Upper lobe of right lung (tissue), 1 donor: ENCODE results near the gene PNLIPRP3. TPM values are rescaled to one million over a fixed set of nuclear protein-coding genes. Genes with fewer than 3 reads are reported as not detected.

Experiments
- ATAC-seq: fragments of 200-7000 bp; cut with Tn5 transposase; one replicate; pipeline ENCODE4 v1.9.1; 2020; ENCODE audit warnings: mild to moderate bottlenecking, moderate library complexity
- DNase-seq: peaks from one replicate; pipeline ENCODE4 v3.0.0-alpha.2; 2020
- H3K27ac ChIP-seq: fragments of 200-600 bp; one replicate; pipeline ENCODE4 v1.8.0; 2022
- H3K27me3 ChIP-seq: fragments of 200-600 bp; one replicate; pipeline ENCODE4 v1.8.0; 2022; ENCODE audit warnings: mild to moderate bottlenecking
- H3K36me3 ChIP-seq: fragments of 200-600 bp; one replicate; pipeline ENCODE4 v1.8.0; 2022
- H3K4me1 ChIP-seq: fragments of 200-600 bp; one replicate; pipeline ENCODE4 v1.8.0; 2022
- H3K4me3 ChIP-seq: fragments of 200-600 bp; one replicate; pipeline ENCODE4 v1.8.0; 2022; ENCODE audit warnings: mild to moderate bottlenecking
- H3K9me3 ChIP-seq: fragments of 200-600 bp; one replicate; pipeline ENCODE4 v1.8.0; 2022
- intact Hi-C: fragments of 100-400 bp; cut with DNase I; formaldehyde crosslinking; loops from one replicate; pipeline ENCODE4 v1.11.0; 2022
- total RNA-seq: library from RNA; stranded (reverse); fragmentation: NEBNext Ultra II Directional; extraction: Animal tissue kit (Norgen Biotek cat#: 25700); gene quantifications from one replicate; pipeline ENCODE4 v1.2.1, GENCODE V29; 2021
- TF ChIP-seq, protein P1 (sequence below): fragments of 200-600 bp; IDR thresholded peaks from one replicate; pipeline ENCODE4 v1.8.0; 2022; ENCODE audit warnings: antibody characterized with exemption
- donor health status: DM: no; HTN: yes; CAD: no; lungs with severe emphysema.

Gene PNLIPRP3
- total RNA-seq, 1 donor from 2014 or later, result 0.20 TPM

GRCh38 chr10:116475866-116476265 is 48.2 kb downstream of the PNLIPRP3 start:
- no peak for ATAC-seq
- TF ChIP-seq, protein P1, sequence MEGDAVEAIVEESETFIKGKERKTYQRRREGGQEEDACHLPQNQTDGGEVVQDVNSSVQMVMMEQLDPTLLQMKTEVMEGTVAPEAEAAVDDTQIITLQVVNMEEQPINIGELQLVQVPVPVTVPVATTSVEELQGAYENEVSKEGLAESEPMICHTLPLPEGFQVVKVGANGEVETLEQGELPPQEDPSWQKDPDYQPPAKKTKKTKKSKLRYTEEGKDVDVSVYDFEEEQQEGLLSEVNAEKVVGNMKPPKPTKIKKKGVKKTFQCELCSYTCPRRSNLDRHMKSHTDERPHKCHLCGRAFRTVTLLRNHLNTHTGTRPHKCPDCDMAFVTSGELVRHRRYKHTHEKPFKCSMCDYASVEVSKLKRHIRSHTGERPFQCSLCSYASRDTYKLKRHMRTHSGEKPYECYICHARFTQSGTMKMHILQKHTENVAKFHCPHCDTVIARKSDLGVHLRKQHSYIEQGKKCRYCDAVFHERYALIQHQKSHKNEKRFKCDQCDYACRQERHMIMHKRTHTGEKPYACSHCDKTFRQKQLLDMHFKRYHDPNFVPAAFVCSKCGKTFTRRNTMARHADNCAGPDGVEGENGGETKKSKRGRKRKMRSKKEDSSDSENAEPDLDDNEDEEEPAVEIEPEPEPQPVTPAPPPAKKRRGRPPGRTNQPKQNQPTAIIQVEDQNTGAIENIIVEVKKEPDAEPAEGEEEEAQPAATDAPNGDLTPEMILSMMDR, result no peak
- intact Hi-C loops, result no loop called here

DNA sequence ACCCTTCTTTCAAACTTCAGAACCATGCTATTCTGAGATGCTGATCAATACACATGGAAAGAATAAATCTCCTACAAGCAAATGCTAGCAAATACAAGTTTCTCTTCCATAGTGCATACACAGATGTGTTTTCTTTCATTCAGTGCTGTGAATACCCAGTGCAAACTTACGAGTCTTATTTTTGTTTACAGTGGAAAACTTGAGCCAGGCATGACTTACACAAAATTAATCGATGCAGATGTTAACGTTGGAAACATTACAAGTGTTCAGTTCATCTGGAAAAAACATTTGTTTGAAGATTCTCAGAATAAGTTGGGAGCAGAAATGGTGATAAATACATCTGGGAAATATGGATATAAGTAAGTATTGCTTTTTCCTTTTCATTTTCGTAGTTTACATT is 48.8 kb downstream of the PNLIPRP3 start:
- no peaks in the 10 kb centered on the region for H3K36me3 ChIP-seq
- no peaks in the 10 kb centered on the region for H3K4me1 ChIP-seq
- no peak for DNase-seq
- no peak for ATAC-seq
- H3K27me3 ChIP-seq, result no peaks in the 10 kb centered on the region
- intact Hi-C loops, result no loop called here
- no peak overlapping the region for H3K27ac ChIP-seq
- H3K9me3 ChIP-seq, result no peaks in the 10 kb centered on the region
- TF ChIP-seq, protein P1, result no peak
- no peak overlapping the region for H3K4me3 ChIP-seq

More at GRCh38 chr10:116475866-116476265, 48.2 kb downstream of the PNLIPRP3 start:
- no peaks in the 10 kb centered on the region for H3K27me3 ChIP-seq
- H3K36me3 ChIP-seq, result no peaks in the 10 kb centered on the region
- no peak overlapping the region for H3K27ac ChIP-seq
- H3K4me1 ChIP-seq, result no peaks in the 10 kb centered on the region
- H3K9me3 ChIP-seq, result no peaks in the 10 kb centered on the region
- H3K4me3 ChIP-seq, result no peak overlapping the region
- no peak for DNase-seq

DNA sequence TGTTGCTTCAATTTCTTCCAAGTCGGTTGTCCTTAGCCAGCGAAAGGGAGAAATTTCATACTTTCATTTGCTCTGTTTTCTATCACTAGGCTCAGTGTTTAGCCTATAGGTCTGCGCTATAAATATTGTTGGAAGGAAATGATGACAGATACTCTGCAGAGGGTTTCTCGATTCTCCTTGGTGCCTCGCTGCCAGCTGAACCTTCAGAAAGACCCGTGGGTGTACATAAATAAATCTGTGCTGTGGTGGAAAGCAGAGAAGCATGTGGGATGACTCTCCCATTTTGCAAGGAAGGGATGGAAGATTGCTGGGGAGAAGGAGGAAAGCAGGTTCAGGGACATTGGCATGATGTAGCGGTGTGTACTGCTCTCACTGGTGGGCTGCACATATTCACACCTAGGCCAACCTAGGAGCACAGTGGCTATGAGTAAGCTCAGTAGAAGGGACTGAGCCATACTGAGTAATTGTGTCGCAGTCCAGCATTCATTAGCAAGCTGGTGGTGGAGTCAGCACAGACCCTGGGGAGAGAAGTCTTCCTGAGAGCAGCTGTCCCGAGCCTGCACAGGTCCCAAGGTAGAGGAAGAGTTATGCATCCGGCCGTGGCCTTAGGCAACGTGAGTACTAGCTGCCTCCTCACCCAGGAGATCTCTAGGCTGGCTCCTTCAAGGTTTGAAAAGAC is 50.5 kb downstream of the PNLIPRP3 start:
- Histone ChIP-seq H3K27me3 (no peaks in the 10 kb centered on the region), H3K4me3 (no peak overlapping the region), H3K4me1 (no peaks in the 10 kb centered on the region), H3K9me3 (no peaks in the 10 kb centered on the region), H3K27ac (no peak overlapping the region), H3K36me3 (no peaks in the 10 kb centered on the region)
- DNase-seq (no peak), ATAC-seq (peak; percentile 15)
- intact Hi-C loops, result no loop called here
- TF ChIP-seq, protein P1, result no peak

GRCh38 chr10:116486770-116487448 is 59.3 kb downstream of the PNLIPRP3 start:
- Histone ChIP-seq H3K9me3 (no peaks in the 10 kb centered on the region), H3K27ac (no peak overlapping the region), H3K4me3 (no peak overlapping the region), H3K4me1 (no peaks in the 10 kb centered on the region), H3K36me3 (no peaks in the 10 kb centered on the region), H3K27me3 (no peaks in the 10 kb centered on the region)
- ATAC-seq (no peak), DNase-seq (no peak)
- TF ChIP-seq, protein P1, result no peak
- intact Hi-C loops, result no loop called here

DNA sequence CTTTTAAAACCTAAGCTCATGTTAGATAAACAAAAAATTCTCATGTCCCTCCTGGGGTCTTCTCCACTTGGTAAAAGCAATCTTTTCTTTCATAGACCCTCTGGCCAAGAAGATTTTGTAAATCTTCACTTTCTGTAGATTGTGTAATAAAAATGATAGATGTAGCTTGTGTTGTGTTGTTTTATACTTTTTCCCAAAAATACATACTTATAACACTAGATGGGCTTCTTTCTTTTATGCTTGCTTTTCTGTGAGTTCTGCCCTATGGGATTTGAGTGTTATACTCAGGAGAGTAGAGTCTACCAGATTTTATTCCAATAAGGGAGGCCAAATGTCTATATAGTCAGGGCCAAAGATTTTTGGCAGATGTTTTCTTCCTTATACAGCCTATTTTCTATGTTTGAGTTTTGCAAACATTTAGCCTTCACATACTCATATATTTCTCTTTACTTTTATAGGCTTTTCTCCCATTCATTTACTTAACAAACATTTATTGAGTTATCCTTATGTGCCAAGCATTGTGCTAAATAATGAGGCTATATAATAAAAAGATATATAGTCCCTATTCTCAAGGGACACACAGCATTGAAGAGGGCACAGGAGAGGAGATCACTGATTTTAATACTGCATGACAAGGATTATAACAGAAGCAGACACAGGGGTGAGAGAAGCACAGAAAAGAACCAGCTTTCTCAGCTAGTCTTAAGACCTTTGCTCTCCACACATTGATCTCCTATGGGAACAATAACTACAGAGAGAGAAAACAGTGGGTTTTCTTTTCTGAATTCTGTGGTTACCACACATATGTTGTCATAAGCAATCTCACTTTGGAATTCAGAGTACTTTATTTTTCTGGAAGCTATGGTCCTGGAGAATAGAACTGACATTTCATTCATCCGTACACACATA is 60.1 kb downstream of the PNLIPRP3 start:
- no peaks in the 10 kb centered on the region for H3K27me3 ChIP-seq
- H3K4me1 ChIP-seq, result no peaks in the 10 kb centered on the region
- intact Hi-C loops, result no loop called here
- TF ChIP-seq, protein P1, result no peak
- no peaks in the 10 kb centered on the region for H3K9me3 ChIP-seq
- H3K4me3 ChIP-seq, result no peak overlapping the region
- H3K27ac ChIP-seq, result no peak overlapping the region
- DNase-seq (no peak), ATAC-seq (no peak)
- H3K36me3 ChIP-seq, result no peaks in the 10 kb centered on the region
